Ovary (tissue), 9 donors: ENCODE results near the gene QPRT. TPM values are rescaled to one million over a fixed set of nuclear protein-coding genes. Genes with fewer than 3 reads are reported as not detected.

Experiments used
- DNase-seq, 5 donors: peaks; one replicate each; pipeline ENCODE4 v3.0.0-alpha.2; 2019 to 2020
- H3K27ac ChIP-seq, 2 donors: fragments of 200-600 bp; one replicate each; pipeline versions ENCODE4 v1.5.1 to v1.8.0; 2019 to 2022
- H3K27me3 ChIP-seq: fragments of 200-600 bp; one replicate; pipeline ENCODE4 v1.8.0; 2022
- H3K36me3 ChIP-seq: fragments of 200-600 bp; sonication (generic); one replicate; pipeline ENCODE4 v1.5.1; 2019
- H3K4me1 ChIP-seq: one replicate; pipeline ENCODE4 v1.8.1; 2013; ENCODE audit warnings: mild to moderate bottlenecking, moderate library complexity; ENCODE audit not compliant: insufficient read depth
- H3K4me3 ChIP-seq: fragments of 200-600 bp; sonication (generic); one replicate; pipeline ENCODE4 v1.5.1; 2017
- H3K9me3 ChIP-seq, 2 donors: fragments of 200-600 bp in 1 of 2; sonication (generic) in 1 of 2; one replicate each; pipeline versions ENCODE4 v1.5.1 to v1.8.1; 2013 to 2019; ENCODE audit warnings: mild to moderate bottlenecking in 1 of 2, moderate library complexity in 1 of 2
- CTCF ChIP-seq, 3 donors: fragments of 450-650 bp in 2 of 3; fragments of 200-600 bp in 1 of 3; IDR thresholded peaks; one replicate each; pipeline versions ENCODE4 v1.5.1 to v1.8.0; 2016 to 2022; ENCODE audit warnings: antibody characterized with exemption in 3 of 3, mild to moderate bottlenecking in 1 of 3
- EP300 ChIP-seq: sonication (generic); formaldehyde crosslinking; IDR thresholded peaks from one replicate; pipeline ENCODE4 v1.6.1; 2017; ENCODE audit warnings: antibody characterized with exemption
- POLR2A ChIP-seq: fragments of 450-650 bp; IDR thresholded peaks from one replicate; pipeline ENCODE4 v1.6.1; 2017; ENCODE audit warnings: antibody characterized with exemption, mild to moderate bottlenecking, moderate library complexity
- WGBS, 3 donors: extraction: QIAGEN DNeasy Blood & Tissue Kit in 1 of 3; methylation state at CpG; one replicate each; pipeline versions ENCODE4 v1.1.5 to v1.1.7; 2013 to 2017; 5-methylcytosine and 5-hydroxymethylcytosine counted together
- intact Hi-C, 4 donors: fragments of 100-400 bp; cut with DNase I; formaldehyde crosslinking; loops; one replicate each; pipeline versions ENCODE4 v1.11.0 to v1.15.1; 2022 to 2023
- polyA plus RNA-seq, 2 donors: library from polyadenylated mRNA; stranded (reverse); fragments of 200-250 nt in 1 of 2; fragments of 350-450 nt in 1 of 2; fragmentation: Illumina TruSeq in 1 of 2; extraction: RNeasy Lipid Tissue Mini Kit (QIAGEN cat#74804) in 1 of 2; gene quantifications; one replicate each; pipeline ENCODE4 v1.2.3, GENCODE V29; 2013 to 2014
- total RNA-seq, 7 donors: library from RNA; depleted of rRNA in 2 of 7; stranded (reverse); fragments of >200 nt in 2 of 7; fragmentation: NEBNext Ultra II Directional in 3 of 7; extraction: Animal tissue kit (Norgen Biotek cat#: 25700) in 3 of 7; gene quantifications; one replicate each; pipeline versions ENCODE4 v1.1.0 to v1.2.4, GENCODE V29; 2016 to 2023
- donor health status: DM: no; HTN: no; CAD: no; lungs with moderate emphysema.
- donor health status: DM: no; HTN: no; CAD: no.
- donor health status: Bipolar disorder and iron deficiency.
- donor health status: DM: yes; HTN: yes; CAD: no.
- donor health status: DM: no; HTN: no; CAD: no.
- donor health status: DM: yes; HTN: yes; CAD: no.

Gene QPRT
- total and polyA plus RNA-seq, 9 donors, result 21.4 to 67.9 (median 43.1) TPM

DNA sequence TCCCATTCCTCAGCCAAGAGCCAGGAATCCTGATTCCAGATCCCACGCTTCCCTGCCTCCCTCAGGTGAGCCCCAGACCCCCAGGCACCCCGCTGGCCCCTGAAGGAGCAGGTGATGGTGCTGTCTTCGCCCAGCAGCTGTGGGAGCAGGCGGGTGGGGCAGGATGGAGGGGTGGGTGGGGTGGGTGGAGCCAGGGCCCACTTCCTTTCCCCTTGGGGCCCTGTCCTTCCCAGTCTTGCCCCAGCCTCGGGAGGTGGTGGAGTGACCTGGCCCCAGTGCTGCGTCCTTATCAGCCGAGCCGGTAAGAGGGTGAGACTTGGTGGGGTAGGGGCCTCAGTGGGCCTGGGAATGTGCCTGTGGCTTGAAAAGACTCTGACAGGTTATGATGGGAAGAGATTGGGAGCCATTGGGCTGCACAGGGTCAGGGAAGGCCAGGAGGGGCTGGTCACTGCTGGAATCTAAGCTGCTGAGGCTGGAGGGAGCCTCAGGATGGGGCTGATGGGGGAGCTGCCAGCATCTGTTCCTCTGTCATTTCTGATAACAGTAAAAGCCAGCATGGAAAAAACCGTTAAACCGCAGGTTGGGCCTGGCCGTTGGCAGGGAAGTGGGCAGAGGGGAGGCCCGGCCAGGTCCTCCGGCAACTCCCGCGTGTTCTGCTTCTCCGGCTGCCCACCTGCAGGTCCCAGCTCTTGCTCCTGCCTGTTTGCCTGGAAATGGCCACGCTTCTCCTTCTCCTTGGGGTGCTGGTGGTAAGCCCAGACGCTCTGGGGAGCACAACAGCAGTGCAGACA is 15.8 kb upstream of the QPRT start, which contains the start of gene SPN:
SPN (plus strand) TSS at position 232 of the 791 bp plus-strand sequence; CDS start at position 714, 482 bp downstream.
- intact Hi-C loops, result loop anchor here in 1 of 4 donors (10.0 kb wide), 1 partner anchor 112 kb away; the partner anchor contains the start of gene ZG16
- H3K27ac ChIP-seq, result no peak within 1 kb of the TSS
- no peaks in the 10 kb centered on the region for H3K27me3 ChIP-seq
- no peak for DNase-seq
- H3K36me3 ChIP-seq, result no peaks in the 10 kb centered on the region
- peaks cover 5% of the 10 kb centered on the region for H3K4me1 ChIP-seq
- no peak within 1 kb of the TSS for H3K4me3 ChIP-seq
- no peaks in the 10 kb centered on the region for H3K9me3 ChIP-seq
- 74 to 75% (median 74%) methylated on average over 17 to 18 of the region's 18 CpGs for WGBS, 3 donors
- TF ChIP-seq POLR2A (no peak), CTCF (IDR thresholded peaks at IDR 0.05) (no peak)

- H3K4me3 ChIP-seq, result no peak overlapping the region
- H3K27ac ChIP-seq, result no peak overlapping the region
- H3K4me1 ChIP-seq, result peaks cover 5% of the 10 kb centered on the region
- intact Hi-C loops, result loop anchor here in 1 of 4 donors (10.0 kb wide), 1 partner anchor 111 kb away; the partner anchor contains the start of gene ZG16
- H3K27me3 ChIP-seq, result no peaks in the 10 kb centered on the region
- TF ChIP-seq EP300, result no peak
- no peak for TF ChIP-seq CTCF (IDR thresholded peaks at IDR 0.05)
- no peak for TF ChIP-seq POLR2A
- DNase-seq, result no peak
- no peaks in the 10 kb centered on the region for H3K9me3 ChIP-seq
- H3K36me3 ChIP-seq, result no peaks in the 10 kb centered on the region
- 78 to 97% (median 86%) methylated on average over 3 of the region's 3 CpGs for WGBS, 3 donors
These were observed 15.2 kb upstream of the QPRT start for GRCh38 chr16:29663807-29664090.

DNA sequence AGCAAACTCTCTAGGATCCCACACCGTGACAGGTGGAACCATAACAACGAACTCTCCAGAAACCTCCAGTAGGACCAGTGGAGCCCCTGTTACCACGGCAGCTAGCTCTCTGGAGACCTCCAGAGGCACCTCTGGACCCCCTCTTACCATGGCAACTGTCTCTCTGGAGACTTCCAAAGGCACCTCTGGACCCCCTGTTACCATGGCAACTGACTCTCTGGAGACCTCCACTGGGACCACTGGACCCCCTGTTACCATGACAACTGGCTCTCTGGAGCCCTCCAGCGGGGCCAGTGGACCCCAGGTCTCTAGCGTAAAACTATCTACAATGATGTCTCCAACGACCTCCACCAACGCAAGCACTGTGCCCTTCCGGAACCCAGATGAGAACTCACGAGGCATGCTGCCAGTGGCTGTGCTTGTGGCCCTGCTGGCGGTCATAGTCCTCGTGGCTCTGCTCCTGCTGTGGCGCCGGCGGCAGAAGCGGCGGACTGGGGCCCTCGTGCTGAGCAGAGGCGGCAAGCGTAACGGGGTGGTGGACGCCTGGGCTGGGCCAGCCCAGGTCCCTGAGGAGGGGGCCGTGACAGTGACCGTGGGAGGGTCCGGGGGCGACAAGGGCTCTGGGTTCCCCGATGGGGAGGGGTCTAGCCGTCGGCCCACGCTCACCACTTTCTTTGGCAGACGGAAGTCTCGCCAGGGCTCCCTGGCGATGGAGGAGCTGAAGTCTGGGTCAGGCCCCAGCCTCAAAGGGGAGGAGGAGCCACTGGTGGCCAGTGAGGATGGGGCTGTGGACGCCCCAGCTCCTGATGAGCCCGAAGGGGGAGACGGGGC is 14.7 kb upstream of the QPRT start:
- whole genome bisulfite sequencing, 3 donors, result 80 to 87% (median 85%) methylated on average over 35 of the region's 35 CpGs

More for the DNA sequence above, 14.7 kb upstream of the QPRT start:
- intact Hi-C loops, result loop anchor here in 1 of 4 donors (10.0 kb wide), 1 partner anchor 110 kb away; the partner anchor contains the start of gene ZG16
- no peak for TF ChIP-seq POLR2A
- TF ChIP-seq CTCF (IDR thresholded peaks at IDR 0.05), result no peak
- no peak for TF ChIP-seq EP300
- Histone ChIP-seq H3K9me3 (no peaks in the 10 kb centered on the region), H3K36me3 (no peaks in the 10 kb centered on the region), H3K27ac (no peak overlapping the region), H3K4me1 (peaks cover 5% of the 10 kb centered on the region), H3K4me3 (no peak overlapping the region), H3K27me3 (no peaks in the 10 kb centered on the region)
- no peak for DNase-seq
